ENCODE measurements around the gene HS6ST3.

The HS6ST3 gene

DNA sequence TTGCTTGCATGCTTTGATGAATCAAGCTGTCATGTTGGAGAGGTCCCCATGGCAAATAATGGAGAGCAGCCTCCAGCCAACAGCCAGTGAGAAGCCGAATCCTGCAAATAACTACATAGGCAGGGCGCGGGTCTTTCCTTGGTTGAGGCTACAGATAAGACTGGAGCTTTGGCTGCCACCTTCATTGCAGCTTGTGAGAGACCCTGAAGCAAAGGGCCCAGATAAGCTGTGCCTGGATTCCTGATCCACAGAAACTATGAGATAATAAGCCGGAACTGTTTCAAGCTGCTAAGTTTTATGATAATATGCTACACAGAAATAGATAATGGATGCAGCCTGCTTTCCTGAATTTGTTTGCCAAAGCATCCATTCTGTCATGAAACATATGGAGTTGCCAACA, 257.0 kb downstream of the HS6ST3 start:
- WGBS, result 94% methylated on average over 4 of the region's 4 CpGs
- H3K36me3 ChIP-seq (ENCODE audit: control insufficient read depth in 1 of 2, insufficient read depth in 2 of 2, low read depth in 1 of 2, low read length in 2 of 2), result no peaks in the 10 kb centered on the region
- no peak overlapping the region for H3K27ac ChIP-seq (ENCODE audit: low read length, poor library complexity, severe bottlenecking)
- no peak overlapping the region for H3K23ac ChIP-seq (ENCODE audit: low read length in 2 of 2)
- H2AK5ac ChIP-seq (ENCODE audit: low read length, severe bottlenecking), result no peak overlapping the region
- H4K91ac ChIP-seq (ENCODE audit: low read length), result no peak overlapping the region
- no peak overlapping the region for H4K8ac ChIP-seq (ENCODE audit: low read length)
- H2AFZ ChIP-seq (ENCODE audit: low read depth, low read length), result no peak overlapping the region
- H3K4me2 ChIP-seq (ENCODE audit: low read length, poor library complexity, severe bottlenecking), result no peak overlapping the region
- no peaks in the 10 kb centered on the region for H3K9me3 ChIP-seq (ENCODE audit: control insufficient read depth, low read length)
- no peak overlapping the region for H2BK5ac ChIP-seq (ENCODE audit: low read depth, low read length, poor library complexity, severe bottlenecking)
- H3K79me1 ChIP-seq (replicated peaks; ENCODE audit: low read length, poor library complexity, severe bottlenecking), result no peaks in the 10 kb centered on the region
- no peak for DNase-seq
- H3K27me3 ChIP-seq (ENCODE audit: control insufficient read depth in 1 of 2, insufficient read depth in 1 of 2, low read length in 2 of 2), result no peaks in the 10 kb centered on the region
- no peak overlapping the region for H2BK15ac ChIP-seq (ENCODE audit: low read depth, poor library complexity, severe bottlenecking)
- no peak overlapping the region for H2BK120ac ChIP-seq (ENCODE audit: low read depth, low read length)
- no peak overlapping the region for H3K4ac ChIP-seq (ENCODE audit: low read depth in 1 of 2, low read length in 2 of 2)
- no peak overlapping the region for H3K14ac ChIP-seq (ENCODE audit: low read length in 2 of 2)
- H3K9ac ChIP-seq (ENCODE audit: low read length), result no peak overlapping the region
- H3K4me3 ChIP-seq (ENCODE audit: insufficient read depth in 1 of 2, low read depth in 1 of 2, low read length in 2 of 2), result no peak overlapping the region
- H3K4me1 ChIP-seq (ENCODE audit: control insufficient read depth, insufficient read depth, low read depth, low read length), result no peaks in the 10 kb centered on the region
- no peak overlapping the region for H3K18ac ChIP-seq (ENCODE audit: low read depth in 1 of 2, low read length in 2 of 2)
- H2BK12ac ChIP-seq (ENCODE audit: low read length in 2 of 2), result no peak overlapping the region

DNA sequence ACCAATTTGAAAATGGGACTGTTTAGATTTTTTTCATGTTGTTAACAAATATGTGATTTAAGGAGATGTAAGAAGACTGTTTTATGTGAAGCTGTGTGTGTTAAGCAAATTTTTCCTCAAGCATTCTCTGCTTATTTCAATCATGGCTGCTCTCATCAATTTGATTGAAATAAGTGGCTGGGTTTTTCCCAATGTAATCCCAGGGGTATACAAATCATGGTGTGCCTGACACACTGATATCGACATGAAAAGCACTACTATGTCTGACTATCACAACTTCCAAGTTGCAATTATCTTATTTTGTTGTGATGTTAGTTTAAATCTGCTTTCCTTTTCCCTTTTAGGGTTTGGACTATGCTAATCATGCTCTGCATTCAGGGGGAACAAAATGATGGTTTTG, 283.7 kb downstream of the HS6ST3 start:
- H3K9me3 ChIP-seq (ENCODE audit: control insufficient read depth, low read length), result peaks cover 3% of the 10 kb centered on the region
- no peak overlapping the region for H2AK5ac ChIP-seq (ENCODE audit: low read length, severe bottlenecking)
- no peak for DNase-seq
- H3K27me3 ChIP-seq (ENCODE audit: control insufficient read depth in 1 of 2, insufficient read depth in 1 of 2, low read length in 2 of 2), result no peaks in the 10 kb centered on the region
- H2BK12ac ChIP-seq (ENCODE audit: low read length in 2 of 2), result no peak overlapping the region
- no peak overlapping the region for H3K4me2 ChIP-seq (ENCODE audit: low read length, poor library complexity, severe bottlenecking)
- WGBS, result 88% methylated on average over 1 of the region's 1 CpG
- no peaks in the 10 kb centered on the region for H3K4me1 ChIP-seq (ENCODE audit: control insufficient read depth, insufficient read depth, low read depth, low read length)
- H4K91ac ChIP-seq (ENCODE audit: low read length), result no peak overlapping the region
- no peak overlapping the region for H2BK5ac ChIP-seq (ENCODE audit: low read depth, low read length, poor library complexity, severe bottlenecking)
- H3K4me3 ChIP-seq (ENCODE audit: insufficient read depth in 1 of 2, low read depth in 1 of 2, low read length in 2 of 2), result no peak overlapping the region
- no peak overlapping the region for H3K9ac ChIP-seq (ENCODE audit: low read length)
- H4K8ac ChIP-seq (ENCODE audit: low read length), result no peak overlapping the region
- no peak overlapping the region for H3K23ac ChIP-seq (ENCODE audit: low read length in 2 of 2)
- H3K14ac ChIP-seq (ENCODE audit: low read length in 2 of 2), result no peak overlapping the region
- H3K4ac ChIP-seq (ENCODE audit: low read depth in 1 of 2, low read length in 2 of 2), result no peak overlapping the region
- no peak overlapping the region for H3K18ac ChIP-seq (ENCODE audit: low read depth in 1 of 2, low read length in 2 of 2)
- no peak overlapping the region for H3K27ac ChIP-seq (ENCODE audit: low read length, poor library complexity, severe bottlenecking)
- H2AFZ ChIP-seq (ENCODE audit: low read depth, low read length), result no peak overlapping the region
- no peaks in the 10 kb centered on the region for H3K36me3 ChIP-seq (ENCODE audit: control insufficient read depth in 1 of 2, insufficient read depth in 2 of 2, low read depth in 1 of 2, low read length in 2 of 2)
- no peak overlapping the region for H2BK120ac ChIP-seq (ENCODE audit: low read depth, low read length)
- no peak overlapping the region for H2BK15ac ChIP-seq (ENCODE audit: low read depth, poor library complexity, severe bottlenecking)
- no peaks in the 10 kb centered on the region for H3K79me1 ChIP-seq (replicated peaks; ENCODE audit: low read length, poor library complexity, severe bottlenecking)

DNA sequence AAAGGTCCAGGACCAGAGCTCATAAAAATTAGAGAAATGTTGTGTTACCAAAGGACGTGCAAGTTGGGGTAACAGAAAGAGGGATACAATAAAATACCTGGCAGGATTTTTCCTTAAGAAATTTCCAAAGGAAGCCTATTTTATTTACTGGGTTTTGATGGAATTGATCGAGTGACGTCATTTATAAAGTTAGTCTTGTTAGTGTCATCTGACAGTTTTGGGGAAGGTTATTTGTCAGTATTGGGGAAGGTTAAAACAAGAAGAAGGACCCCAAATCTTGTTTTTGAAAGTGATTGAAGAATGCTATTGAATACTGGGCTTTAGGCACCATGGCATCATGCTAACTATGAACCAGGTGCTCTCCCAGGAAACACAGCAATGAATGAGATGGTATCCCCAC, 287.9 kb downstream of the HS6ST3 start:
- Histone ChIP-seq H2BK12ac (ENCODE audit: low read length in 2 of 2) (no peak overlapping the region), H3K9me3 (ENCODE audit: control insufficient read depth, low read length) (peaks cover 3% of the 10 kb centered on the region), H3K4me1 (ENCODE audit: control insufficient read depth, insufficient read depth, low read depth, low read length) (no peaks in the 10 kb centered on the region), H3K4me2 (ENCODE audit: low read length, poor library complexity, severe bottlenecking) (no peak overlapping the region), H2BK15ac (ENCODE audit: low read depth, poor library complexity, severe bottlenecking) (no peak overlapping the region), H3K79me1 (replicated peaks; ENCODE audit: low read length, poor library complexity, severe bottlenecking) (no peaks in the 10 kb centered on the region), H3K27me3 (ENCODE audit: control insufficient read depth in 1 of 2, insufficient read depth in 1 of 2, low read length in 2 of 2) (no peaks in the 10 kb centered on the region), H4K8ac (ENCODE audit: low read length) (no peak overlapping the region), H2AFZ (ENCODE audit: low read depth, low read length) (no peak overlapping the region), H2BK120ac (ENCODE audit: low read depth, low read length) (no peak overlapping the region), H2BK5ac (ENCODE audit: low read depth, low read length, poor library complexity, severe bottlenecking) (no peak overlapping the region), H3K18ac (ENCODE audit: low read depth in 1 of 2, low read length in 2 of 2) (no peak overlapping the region), H3K27ac (ENCODE audit: low read length, poor library complexity, severe bottlenecking) (no peak overlapping the region), H3K4ac (ENCODE audit: low read depth in 1 of 2, low read length in 2 of 2) (no peak overlapping the region), H3K4me3 (ENCODE audit: insufficient read depth in 1 of 2, low read depth in 1 of 2, low read length in 2 of 2) (no peak overlapping the region), H4K91ac (ENCODE audit: low read length) (no peak overlapping the region), H3K23ac (ENCODE audit: low read length in 2 of 2) (no peak overlapping the region), H3K9ac (ENCODE audit: low read length) (no peak overlapping the region), H3K14ac (ENCODE audit: low read length in 2 of 2) (no peak overlapping the region), H2AK5ac (ENCODE audit: low read length, severe bottlenecking) (no peak overlapping the region), H3K36me3 (ENCODE audit: control insufficient read depth in 1 of 2, insufficient read depth in 2 of 2, low read depth in 1 of 2, low read length in 2 of 2) (no peaks in the 10 kb centered on the region)
- 90% methylated on average over 3 of the region's 3 CpGs for WGBS
- no peak for DNase-seq

DNA sequence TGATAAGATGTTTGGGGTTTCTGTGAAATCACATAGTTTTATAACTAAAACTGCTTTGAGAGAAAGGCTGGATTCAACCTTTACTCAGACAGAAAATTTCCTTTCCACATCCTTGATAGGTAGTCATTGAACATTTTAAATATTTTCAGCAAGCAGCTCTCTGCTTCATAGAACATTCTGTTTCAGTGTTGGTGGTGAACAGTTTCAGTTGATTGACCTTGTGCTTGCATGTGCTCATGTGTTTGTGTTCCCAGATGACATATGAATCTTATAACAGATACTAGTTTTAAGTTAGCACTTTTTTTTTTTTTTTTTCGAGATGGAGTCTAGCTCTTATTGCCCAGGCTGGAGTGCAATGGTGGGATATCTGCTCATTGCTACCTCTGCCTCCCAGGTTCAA, 290.1 kb downstream of the HS6ST3 start:
- WGBS, result no CpG with 5 or more reads among the region's 1 CpG
- no peak overlapping the region for H3K18ac ChIP-seq (ENCODE audit: low read depth in 1 of 2, low read length in 2 of 2)
- DNase-seq, result no peak

More for the DNA sequence above, 290.1 kb downstream of the HS6ST3 start:
- Histone ChIP-seq H2AFZ (ENCODE audit: low read depth, low read length) (no peak overlapping the region), H3K4me3 (ENCODE audit: insufficient read depth in 1 of 2, low read depth in 1 of 2, low read length in 2 of 2) (no peak overlapping the region), H2BK12ac (ENCODE audit: low read length in 2 of 2) (no peak overlapping the region), H3K23ac (ENCODE audit: low read length in 2 of 2) (no peak overlapping the region), H3K9me3 (ENCODE audit: control insufficient read depth, low read length) (peaks cover 1% of the 10 kb centered on the region), H3K36me3 (ENCODE audit: control insufficient read depth in 1 of 2, insufficient read depth in 2 of 2, low read depth in 1 of 2, low read length in 2 of 2) (no peaks in the 10 kb centered on the region), H3K4me1 (ENCODE audit: control insufficient read depth, insufficient read depth, low read depth, low read length) (no peaks in the 10 kb centered on the region), H3K4ac (ENCODE audit: low read depth in 1 of 2, low read length in 2 of 2) (no peak overlapping the region), H2AK5ac (ENCODE audit: low read length, severe bottlenecking) (no peak overlapping the region), H2BK5ac (ENCODE audit: low read depth, low read length, poor library complexity, severe bottlenecking) (no peak overlapping the region), H3K9ac (ENCODE audit: low read length) (no peak overlapping the region), H4K8ac (ENCODE audit: low read length) (no peak overlapping the region), H3K27ac (ENCODE audit: low read length, poor library complexity, severe bottlenecking) (no peak overlapping the region), H2BK15ac (ENCODE audit: low read depth, poor library complexity, severe bottlenecking) (no peak overlapping the region), H4K91ac (ENCODE audit: low read length) (no peak overlapping the region), H3K79me1 (replicated peaks; ENCODE audit: low read length, poor library complexity, severe bottlenecking) (no peaks in the 10 kb centered on the region), H2BK120ac (ENCODE audit: low read depth, low read length) (no peak overlapping the region), H3K4me2 (ENCODE audit: low read length, poor library complexity, severe bottlenecking) (no peak overlapping the region), H3K27me3 (ENCODE audit: control insufficient read depth in 1 of 2, insufficient read depth in 1 of 2, low read length in 2 of 2) (no peaks in the 10 kb centered on the region), H3K14ac (ENCODE audit: low read length in 2 of 2) (no peak overlapping the region)
